ENCODE data around the gene DDX39A.

DNA sequence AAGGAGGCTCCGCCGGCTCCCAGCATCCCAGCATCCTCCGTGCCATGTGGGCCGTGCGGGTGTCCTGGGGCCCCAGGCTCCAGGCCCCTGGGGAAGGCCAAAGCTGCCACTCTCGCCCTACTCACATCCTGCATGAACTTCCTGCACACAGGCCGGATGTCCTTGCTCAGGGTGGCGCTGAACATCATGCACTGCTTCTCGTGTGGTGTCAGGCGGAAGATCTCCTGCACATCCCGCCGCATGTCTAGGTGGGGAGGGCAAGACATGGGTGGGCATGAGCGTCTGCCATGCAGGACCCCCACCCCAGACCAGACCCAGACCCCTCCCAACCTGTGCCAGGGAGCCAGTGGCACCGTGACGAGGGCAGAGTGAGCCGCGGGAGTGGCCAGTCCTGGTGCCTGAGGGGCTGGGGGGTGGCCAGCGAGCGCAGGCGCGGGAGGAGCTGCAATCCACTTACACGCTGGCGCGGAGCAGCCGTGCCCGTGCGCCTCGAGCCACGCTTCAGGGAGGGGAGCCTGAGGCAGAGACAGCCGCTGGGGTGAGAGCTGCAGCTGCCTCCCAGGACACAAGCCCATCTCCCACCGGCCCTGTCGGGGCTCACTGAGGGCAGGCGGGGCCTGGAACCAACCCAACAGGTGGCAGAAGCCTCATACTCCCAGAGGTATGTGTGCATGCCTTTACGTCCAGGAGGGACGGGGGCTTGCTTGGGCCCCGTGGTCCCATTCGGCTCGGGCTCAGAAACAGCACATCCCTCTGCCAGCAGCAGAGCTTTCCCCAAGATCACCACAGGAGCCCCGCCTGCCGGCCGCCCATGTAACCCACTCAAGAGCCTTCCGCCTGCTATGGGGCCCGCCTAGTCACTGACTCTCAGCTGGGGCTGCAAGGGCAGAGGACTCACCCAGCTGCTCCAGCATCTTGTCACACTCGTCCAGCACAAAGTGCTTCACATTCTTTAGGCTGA is 8.8 kb downstream of the DDX39A start:
- no peak for TF ChIP-seq ZNF274 (IDR thresholded peaks at IDR 0.05; ENCODE audit: borderline replicate concordance, extremely low read depth, low read length)
- no peak for TF ChIP-seq HDAC6 (IDR thresholded peaks at IDR 0.05; ENCODE audit: low read depth, low read length)
- TF ChIP-seq RAD21 (IDR thresholded peaks at IDR 0.05 in 1 of 2, conservative IDR thresholded peaks at IDR 0.05 in 1 of 2; ENCODE audit: low read depth in 2 of 2, low read length in 2 of 2) = no peak
- no peak for TF ChIP-seq EP300 (IDR thresholded peaks at IDR 0.05; ENCODE audit: borderline replicate concordance in 1 of 2, low read depth in 2 of 2, low read length in 2 of 2)
- TF ChIP-seq GABPA (IDR thresholded peaks at IDR 0.05; ENCODE audit: borderline replicate concordance, insufficient read depth, low read length) = no peak
- TF ChIP-seq GTF2F1 (IDR thresholded peaks at IDR 0.05; ENCODE audit: borderline replicate concordance, low read depth, low read length) = no peak
- TF ChIP-seq, protein P1, sequence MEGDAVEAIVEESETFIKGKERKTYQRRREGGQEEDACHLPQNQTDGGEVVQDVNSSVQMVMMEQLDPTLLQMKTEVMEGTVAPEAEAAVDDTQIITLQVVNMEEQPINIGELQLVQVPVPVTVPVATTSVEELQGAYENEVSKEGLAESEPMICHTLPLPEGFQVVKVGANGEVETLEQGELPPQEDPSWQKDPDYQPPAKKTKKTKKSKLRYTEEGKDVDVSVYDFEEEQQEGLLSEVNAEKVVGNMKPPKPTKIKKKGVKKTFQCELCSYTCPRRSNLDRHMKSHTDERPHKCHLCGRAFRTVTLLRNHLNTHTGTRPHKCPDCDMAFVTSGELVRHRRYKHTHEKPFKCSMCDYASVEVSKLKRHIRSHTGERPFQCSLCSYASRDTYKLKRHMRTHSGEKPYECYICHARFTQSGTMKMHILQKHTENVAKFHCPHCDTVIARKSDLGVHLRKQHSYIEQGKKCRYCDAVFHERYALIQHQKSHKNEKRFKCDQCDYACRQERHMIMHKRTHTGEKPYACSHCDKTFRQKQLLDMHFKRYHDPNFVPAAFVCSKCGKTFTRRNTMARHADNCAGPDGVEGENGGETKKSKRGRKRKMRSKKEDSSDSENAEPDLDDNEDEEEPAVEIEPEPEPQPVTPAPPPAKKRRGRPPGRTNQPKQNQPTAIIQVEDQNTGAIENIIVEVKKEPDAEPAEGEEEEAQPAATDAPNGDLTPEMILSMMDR (IDR thresholded peaks at IDR 0.05; ENCODE audit: control extremely low read depth in 1 of 3, insufficient read depth in 1 of 3, low read depth in 1 of 3, low read length in 3 of 3) = no peak
- no peak for TF ChIP-seq TAF1 (IDR thresholded peaks at IDR 0.05; ENCODE audit: low read depth, low read length)
- TF ChIP-seq CHD2 (IDR thresholded peaks at IDR 0.05; ENCODE audit: low read length) = no peak
- TF ChIP-seq SP1 (IDR thresholded peaks at IDR 0.05; ENCODE audit: low read depth, low read length) = no peak
- TF ChIP-seq, protein P2, sequence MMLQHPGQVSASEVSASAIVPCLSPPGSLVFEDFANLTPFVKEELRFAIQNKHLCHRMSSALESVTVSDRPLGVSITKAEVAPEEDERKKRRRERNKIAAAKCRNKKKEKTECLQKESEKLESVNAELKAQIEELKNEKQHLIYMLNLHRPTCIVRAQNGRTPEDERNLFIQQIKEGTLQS (IDR thresholded peaks at IDR 0.05; ENCODE audit: insufficient read depth, low read depth, low read length) = no peak
- TF ChIP-seq CEBPB (IDR thresholded peaks at IDR 0.05; ENCODE audit: low read depth, low read length) = no peak
- TF ChIP-seq EZH2 (IDR thresholded peaks at IDR 0.05; ENCODE audit: low read depth, low read length, severe bottlenecking) = no peak

Data from H1 (cell line).